Endothelial cell of umbilical vein (primary cell): ENCODE data around the gene AHI1.

Experiments used
- JUN ChIP-seq: IDR thresholded peaks from 2 replicates; pipeline ENCODE4 v1.6.1; 2011; ENCODE audit warnings: borderline replicate concordance, low read depth; ENCODE audit not compliant: insufficient read length, insufficient read depth
- MYC ChIP-seq: IDR thresholded peaks from one replicate; pipeline ENCODE4 v1.6.1; 2011; ENCODE audit warnings: mild to moderate bottlenecking, low read depth, low read length
- POLR2A ChIP-seq: IDR thresholded peaks from 2 replicates; pipeline ENCODE4 v1.6.1; 2012; ENCODE audit warnings: low read depth, mild to moderate bottlenecking, control low read depth, low read length
- TF ChIP-seq, protein P1 (sequence below): IDR thresholded peaks from 2 replicates; pipeline ENCODE4 v1.6.1; 2011; ENCODE audit not compliant: insufficient read depth, insufficient read length
- TF ChIP-seq, protein P2 (sequence below), 2 donors: IDR thresholded peaks; 1 replicate in 1 of 2; 2 replicates in 1 of 2; pipeline ENCODE4 v1.5.1; 2011; ENCODE audit warnings: low read length in 2 of 2, mild to moderate bottlenecking in 2 of 2, moderate library complexity in 2 of 2, control low read depth in 1 of 2, inconsistent platforms in 1 of 2, low read depth in 1 of 2; ENCODE audit not compliant: insufficient read depth in 1 of 2; ENCODE audit errors: extremely low read depth in 1 of 2

DNA sequence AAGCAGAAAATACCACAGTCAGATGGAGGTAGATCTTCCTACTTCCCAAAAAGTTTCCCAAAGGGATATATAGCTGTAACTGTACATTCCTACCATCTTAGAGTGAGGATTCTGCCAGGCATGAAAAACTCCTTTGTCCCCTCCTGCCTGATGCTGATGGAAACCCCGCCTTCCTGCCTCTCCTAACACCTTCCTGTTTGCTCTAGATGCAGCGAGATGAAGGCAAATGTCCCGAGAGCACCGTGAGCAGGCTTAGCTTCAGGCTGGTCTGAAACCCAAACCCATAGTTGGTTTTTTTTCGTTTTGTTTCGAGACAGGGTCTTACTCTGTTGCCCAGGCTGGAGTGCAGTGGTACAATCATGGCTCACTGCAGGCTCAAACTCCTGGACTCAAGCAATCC lies 260.8 kb downstream of the AHI1 start:
- TF ChIP-seq POLR2A = no peak
- TF ChIP-seq, protein P1, sequence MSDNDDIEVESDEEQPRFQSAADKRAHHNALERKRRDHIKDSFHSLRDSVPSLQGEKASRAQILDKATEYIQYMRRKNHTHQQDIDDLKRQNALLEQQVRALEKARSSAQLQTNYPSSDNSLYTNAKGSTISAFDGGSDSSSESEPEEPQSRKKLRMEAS = no peak
- no peak for TF ChIP-seq JUN
- no peak for TF ChIP-seq MYC
- TF ChIP-seq, protein P2, sequence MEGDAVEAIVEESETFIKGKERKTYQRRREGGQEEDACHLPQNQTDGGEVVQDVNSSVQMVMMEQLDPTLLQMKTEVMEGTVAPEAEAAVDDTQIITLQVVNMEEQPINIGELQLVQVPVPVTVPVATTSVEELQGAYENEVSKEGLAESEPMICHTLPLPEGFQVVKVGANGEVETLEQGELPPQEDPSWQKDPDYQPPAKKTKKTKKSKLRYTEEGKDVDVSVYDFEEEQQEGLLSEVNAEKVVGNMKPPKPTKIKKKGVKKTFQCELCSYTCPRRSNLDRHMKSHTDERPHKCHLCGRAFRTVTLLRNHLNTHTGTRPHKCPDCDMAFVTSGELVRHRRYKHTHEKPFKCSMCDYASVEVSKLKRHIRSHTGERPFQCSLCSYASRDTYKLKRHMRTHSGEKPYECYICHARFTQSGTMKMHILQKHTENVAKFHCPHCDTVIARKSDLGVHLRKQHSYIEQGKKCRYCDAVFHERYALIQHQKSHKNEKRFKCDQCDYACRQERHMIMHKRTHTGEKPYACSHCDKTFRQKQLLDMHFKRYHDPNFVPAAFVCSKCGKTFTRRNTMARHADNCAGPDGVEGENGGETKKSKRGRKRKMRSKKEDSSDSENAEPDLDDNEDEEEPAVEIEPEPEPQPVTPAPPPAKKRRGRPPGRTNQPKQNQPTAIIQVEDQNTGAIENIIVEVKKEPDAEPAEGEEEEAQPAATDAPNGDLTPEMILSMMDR (IDR thresholded peaks at IDR 0.05; ENCODE audit: extremely low read depth in 1 of 2, insufficient read depth in 1 of 2, low read depth in 1 of 2, low read length in 2 of 2) = no peak
